Mucosa of descending colon (tissue), 3 donors: ENCODE measurements around the gene SF3B3. TPM values are rescaled to one million over a fixed set of nuclear protein-coding genes. Genes with fewer than 3 reads are reported as not detected.

Source experiments
- ATAC-seq: fragments of 200-7000 bp; cut with Tn5 transposase; one replicate; pipeline ENCODE4 v1.9.1; 2020; ENCODE audit warnings: mild to moderate bottlenecking, moderate library complexity
- DNase-seq, 3 donors: peaks; one replicate each; pipeline ENCODE4 v3.0.0-alpha.2; 2020
- H3K36me3 ChIP-seq: fragments of 200-600 bp; one replicate; pipeline ENCODE4 v1.8.0; 2021; ENCODE audit warnings: low read depth, mild to moderate bottlenecking
- H3K4me1 ChIP-seq: fragments of 200-600 bp; one replicate; pipeline ENCODE4 v1.8.0; 2021; ENCODE audit warnings: low read depth, mild to moderate bottlenecking
- H3K4me3 ChIP-seq: fragments of 200-600 bp; one replicate; pipeline ENCODE4 v1.8.0; 2021; ENCODE audit warnings: mild to moderate bottlenecking
- H3K9me3 ChIP-seq: fragments of 200-600 bp; one replicate; pipeline ENCODE4 v1.8.0; 2021; ENCODE audit warnings: mild to moderate bottlenecking
- CTCF ChIP-seq: fragments of 200-600 bp; IDR thresholded peaks from one replicate; pipeline ENCODE4 v1.8.0; 2022; ENCODE audit warnings: antibody characterized with exemption, mild to moderate bottlenecking
- intact Hi-C, 2 donors: fragments of 100-400 bp; cut with DNase I in 1 of 2; cut with micrococcal nuclease in 1 of 2; formaldehyde crosslinking; loops; one replicate each; pipeline versions ENCODE4 v1.11.0 to v1.11.1; 2022; cut with DNase I, micrococcal nuclease
- total RNA-seq, 3 donors: library from RNA; stranded (reverse); fragmentation: NEBNext Ultra II Directional in 2 of 3; extraction: Animal tissue kit (Norgen Biotek cat#: 25700) in 2 of 3; gene quantifications; one replicate each; pipeline versions ENCODE4 v1.2.1 to v1.2.4, GENCODE V29; 2021 to 2023
- donor health status: DM: no; HTN: no; CAD: no; lungs with moderate emphysema.
- donor health status: DM: no; HTN: no; CAD: no.
- donor health status: DM: no; HTN: yes; CAD: no.

The SF3B3 gene
- total RNA-seq, 3 donors from 2014 or later = 158 to 179 (median 173) TPM

- intact Hi-C loops = no loop called here
- ATAC-seq (peak; percentile 62), DNase-seq (peak in 1 of 3 donors; percentile 48)
- Histone ChIP-seq H3K36me3 (no peaks in the 10 kb centered on the region), H3K9me3 (no peaks in the 10 kb centered on the region), H3K4me3 (no peak overlapping the region), H3K4me1 (peaks cover 13% of the 10 kb centered on the region)
- TF ChIP-seq CTCF = no peak
Measured at GRCh38 chr16:70610273-70611223, 86.9 kb downstream of the SF3B3 start.

GRCh38 chr16:70611224-70611598 lies 87.6 kb downstream of the SF3B3 start:
- no peak for ATAC-seq
- no peak overlapping the region for H3K4me3 ChIP-seq
- H3K36me3 ChIP-seq = no peaks in the 10 kb centered on the region
- H3K9me3 ChIP-seq = no peaks in the 10 kb centered on the region
- no peak for TF ChIP-seq CTCF
- intact Hi-C loops = no loop called here
- H3K4me1 ChIP-seq = peaks cover 13% of the 10 kb centered on the region
- no peak for DNase-seq

GRCh38 chr16:70611785-70612303 lies 88.2 kb downstream of the SF3B3 start:
- no peak for TF ChIP-seq CTCF
- DNase-seq = no peak
- Histone ChIP-seq H3K36me3 (no peaks in the 10 kb centered on the region), H3K4me3 (no peak overlapping the region), H3K4me1 (peaks cover 13% of the 10 kb centered on the region), H3K9me3 (no peaks in the 10 kb centered on the region)
- ATAC-seq = no peak
- intact Hi-C loops = no loop called here

- ATAC-seq (no peak), DNase-seq (no peak)
- Histone ChIP-seq H3K4me3 (no peak overlapping the region), H3K4me1 (peaks cover 13% of the 10 kb centered on the region), H3K36me3 (no peaks in the 10 kb centered on the region), H3K9me3 (no peaks in the 10 kb centered on the region)
- TF ChIP-seq CTCF = no peak
- intact Hi-C loops = no loop called here
Measured at GRCh38 chr16:70612931-70613330, 89.3 kb downstream of the SF3B3 start.

- intact Hi-C loops = no loop called here
Measured at GRCh38 chr16:70614208-70614951, 90.8 kb downstream of the SF3B3 start.

More at GRCh38 chr16:70614208-70614951, 90.8 kb downstream of the SF3B3 start:
- H3K4me3 ChIP-seq = no peak overlapping the region
- DNase-seq (no peak), ATAC-seq (peak; percentile 86)
- no peak for TF ChIP-seq CTCF
- peaks cover 13% of the 10 kb centered on the region for H3K4me1 ChIP-seq
- H3K36me3 ChIP-seq = no peaks in the 10 kb centered on the region
- H3K9me3 ChIP-seq = no peaks in the 10 kb centered on the region
